Measurements from ENCODE around the gene AFM.

The AFM gene

DNA sequence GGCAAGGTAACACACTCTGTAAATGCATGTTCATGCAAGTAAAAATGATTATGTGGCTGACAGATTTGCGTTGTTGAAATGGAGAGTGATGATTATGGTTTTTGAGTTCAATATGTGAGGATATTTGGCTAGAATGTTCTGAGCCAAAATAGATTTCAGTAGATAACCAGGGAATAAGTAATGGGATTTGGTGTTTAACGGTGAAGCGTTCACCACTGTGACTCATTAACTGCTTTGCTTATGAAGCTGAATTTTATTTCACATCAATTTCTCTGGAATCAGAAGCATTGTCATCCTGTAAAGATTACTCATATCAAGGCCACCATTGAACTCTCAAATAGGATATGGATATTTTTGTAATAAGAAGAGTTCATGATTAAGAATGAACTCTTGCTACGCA lies 33.9 kb upstream of the AFM start:
- TF ChIP-seq POLR2AphosphoS5 (IDR thresholded peaks at IDR 0.05; ENCODE audit: low read depth, low read length) (no peak), POU2F2 (IDR thresholded peaks at IDR 0.05; ENCODE audit: low read depth, low read length) (no peak), POLR2A (IDR thresholded peaks at IDR 0.05; ENCODE audit: low read depth, low read length) (no peak), SPI1 (IDR thresholded peaks at IDR 0.05; ENCODE audit: low read depth, low read length) (no peak), PAX5 (IDR thresholded peaks at IDR 0.05; ENCODE audit: insufficient read depth, low read length, severe bottlenecking) (no peak), TAF1 (IDR thresholded peaks at IDR 0.05; ENCODE audit: low read depth, low read length) (no peak)
- FAIRE-seq (no peak), DNase-seq (ENCODE audit: insufficient read length, low spot score) (no peak)

DNA sequence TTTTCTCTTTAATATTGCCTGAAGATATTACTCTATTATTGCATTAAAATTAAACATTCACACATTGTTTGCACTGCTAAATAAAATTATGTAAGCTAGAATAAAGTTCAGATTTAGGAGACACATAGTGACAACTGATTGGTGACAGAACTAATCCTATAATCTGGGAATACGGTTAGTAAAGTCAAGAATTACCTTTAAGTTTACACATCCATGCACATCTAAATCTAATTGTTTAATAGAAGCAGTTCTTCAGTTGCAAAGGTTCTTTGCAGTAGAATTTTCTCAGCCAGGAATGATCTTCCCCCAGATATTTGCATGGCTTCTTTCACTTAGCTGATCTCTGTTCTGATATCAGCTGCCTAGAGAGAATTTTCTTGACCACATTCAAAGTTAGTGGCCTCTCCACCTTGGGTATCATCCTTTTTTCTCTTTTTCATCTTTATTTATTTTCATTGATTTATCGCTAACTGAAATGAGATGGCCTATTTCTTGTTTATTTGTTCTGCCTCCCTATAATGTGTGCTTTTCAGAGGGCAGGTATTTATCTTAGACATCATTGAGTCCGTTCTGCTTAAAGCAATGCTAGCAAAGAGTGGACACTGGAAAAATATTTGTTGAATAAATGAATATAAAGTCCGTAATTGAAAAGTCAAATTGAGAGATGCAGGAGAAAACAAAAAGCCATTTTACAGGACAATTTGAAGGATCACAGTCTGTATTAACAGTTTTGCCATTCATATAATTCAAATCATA lies 32.9 kb upstream of the AFM start:
- no peak for FAIRE-seq
- no peak for DNase-seq (ENCODE audit: insufficient read length, low spot score)
- no peak for TF ChIP-seq TAF1 (IDR thresholded peaks at IDR 0.05; ENCODE audit: low read depth, low read length)
- no peak for TF ChIP-seq POU2F2 (IDR thresholded peaks at IDR 0.05; ENCODE audit: low read depth, low read length)
- TF ChIP-seq SPI1 (IDR thresholded peaks at IDR 0.05; ENCODE audit: low read depth, low read length) = no peak
- no peak for TF ChIP-seq PAX5 (IDR thresholded peaks at IDR 0.05; ENCODE audit: insufficient read depth, low read length, severe bottlenecking)
- no peak for TF ChIP-seq POLR2AphosphoS5 (IDR thresholded peaks at IDR 0.05; ENCODE audit: low read depth, low read length)
- TF ChIP-seq POLR2A (IDR thresholded peaks at IDR 0.05; ENCODE audit: low read depth, low read length) = no peak

DNA sequence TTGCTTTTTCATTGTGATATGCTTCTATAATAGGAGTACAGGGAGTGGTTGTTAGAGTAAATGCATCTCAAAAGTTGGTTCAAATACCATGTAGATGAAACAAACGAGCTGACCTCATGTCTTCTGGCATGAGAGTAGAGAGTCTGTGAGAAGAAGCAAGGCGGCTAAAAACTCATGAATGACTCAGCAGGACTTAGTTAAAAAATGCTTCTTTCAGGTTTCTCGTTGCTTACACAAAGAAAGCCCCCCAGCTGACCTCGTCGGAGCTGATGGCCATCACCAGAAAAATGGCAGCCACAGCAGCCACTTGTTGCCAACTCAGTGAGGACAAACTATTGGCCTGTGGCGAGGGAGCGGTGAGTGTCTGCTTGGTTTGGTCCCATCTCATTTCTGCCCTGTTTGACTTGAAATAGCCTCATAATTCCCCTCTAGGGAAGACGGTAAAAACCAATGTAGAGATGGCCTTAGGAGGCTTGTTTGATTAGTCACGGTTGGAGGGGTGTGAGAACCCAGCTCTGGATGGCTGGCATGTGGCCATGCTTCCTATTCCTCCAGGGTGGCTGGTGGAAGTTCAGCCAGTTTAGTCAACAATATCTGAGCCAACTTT lies 31.0 kb upstream of the AFM start:
- no peak for FAIRE-seq
- DNase-seq (ENCODE audit: insufficient read length, low spot score) = no peak
- no peak for TF ChIP-seq PAX5 (IDR thresholded peaks at IDR 0.05; ENCODE audit: insufficient read depth, low read length, severe bottlenecking)
- no peak for TF ChIP-seq TAF1 (IDR thresholded peaks at IDR 0.05; ENCODE audit: low read depth, low read length)
- no peak for TF ChIP-seq SPI1 (IDR thresholded peaks at IDR 0.05; ENCODE audit: low read depth, low read length)
- TF ChIP-seq POLR2A (IDR thresholded peaks at IDR 0.05; ENCODE audit: low read depth, low read length) = no peak
- TF ChIP-seq POU2F2 (IDR thresholded peaks at IDR 0.05; ENCODE audit: low read depth, low read length) = no peak
- TF ChIP-seq POLR2AphosphoS5 (IDR thresholded peaks at IDR 0.05; ENCODE audit: low read depth, low read length) = no peak

- TF ChIP-seq POLR2A (IDR thresholded peaks at IDR 0.05; ENCODE audit: low read depth, low read length) (no peak), POLR2AphosphoS5 (IDR thresholded peaks at IDR 0.05; ENCODE audit: low read depth, low read length) (no peak), TAF1 (IDR thresholded peaks at IDR 0.05; ENCODE audit: low read depth, low read length) (no peak), POU2F2 (IDR thresholded peaks at IDR 0.05; ENCODE audit: low read depth, low read length) (no peak), SPI1 (IDR thresholded peaks at IDR 0.05; ENCODE audit: low read depth, low read length) (no peak), PAX5 (IDR thresholded peaks at IDR 0.05; ENCODE audit: insufficient read depth, low read length, severe bottlenecking) (no peak)
- DNase-seq (ENCODE audit: insufficient read length, low spot score) (no peak), FAIRE-seq (no peak)
Observed at GRCh38 chr4:73451404-73451803, 30.1 kb upstream of the AFM start.

- TF ChIP-seq POU2F2 (IDR thresholded peaks at IDR 0.05; ENCODE audit: low read depth, low read length) (no peak), SPI1 (IDR thresholded peaks at IDR 0.05; ENCODE audit: low read depth, low read length) (no peak), POLR2A (IDR thresholded peaks at IDR 0.05; ENCODE audit: low read depth, low read length) (no peak), POLR2AphosphoS5 (IDR thresholded peaks at IDR 0.05; ENCODE audit: low read depth, low read length) (no peak), PAX5 (IDR thresholded peaks at IDR 0.05; ENCODE audit: insufficient read depth, low read length, severe bottlenecking) (no peak), TAF1 (IDR thresholded peaks at IDR 0.05; ENCODE audit: low read depth, low read length) (no peak)
- no peak for FAIRE-seq
Observed at GRCh38 chr4:73451981-73452747, 29.4 kb upstream of the AFM start.

GRCh38 chr4:73452953-73453700 lies 28.4 kb upstream of the AFM start:
- TF ChIP-seq TAF1 (IDR thresholded peaks at IDR 0.05; ENCODE audit: low read depth, low read length) = no peak
- TF ChIP-seq PAX5 (IDR thresholded peaks at IDR 0.05; ENCODE audit: insufficient read depth, low read length, severe bottlenecking) = no peak
- no peak for TF ChIP-seq SPI1 (IDR thresholded peaks at IDR 0.05; ENCODE audit: low read depth, low read length)
- no peak for TF ChIP-seq POLR2AphosphoS5 (IDR thresholded peaks at IDR 0.05; ENCODE audit: low read depth, low read length)
- TF ChIP-seq POLR2A (IDR thresholded peaks at IDR 0.05; ENCODE audit: low read depth, low read length) = no peak
- TF ChIP-seq POU2F2 (IDR thresholded peaks at IDR 0.05; ENCODE audit: low read depth, low read length) = no peak
- FAIRE-seq (no peak), DNase-seq (ENCODE audit: insufficient read length, low spot score) (no peak)

More at GRCh38 chr4:73451981-73452747, 29.4 kb upstream of the AFM start:
- no peak for DNase-seq (ENCODE audit: insufficient read length, low spot score)

DNA sequence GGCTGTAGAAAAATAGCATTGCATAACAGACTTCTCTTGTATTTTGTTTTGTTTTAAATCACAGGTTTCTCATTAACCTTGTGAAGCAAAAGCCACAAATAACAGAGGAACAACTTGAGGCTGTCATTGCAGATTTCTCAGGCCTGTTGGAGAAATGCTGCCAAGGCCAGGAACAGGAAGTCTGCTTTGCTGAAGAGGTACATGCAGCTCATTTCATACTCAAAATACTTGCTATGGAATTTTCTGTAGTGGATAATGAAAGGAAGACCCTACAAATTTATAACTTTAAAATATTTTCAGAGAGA lies 27.9 kb upstream of the AFM start:
- TF ChIP-seq POLR2A (IDR thresholded peaks at IDR 0.05; ENCODE audit: low read depth, low read length) = no peak
- no peak for FAIRE-seq
- no peak for DNase-seq (ENCODE audit: insufficient read length, low spot score)

GRCh38 chr4:73454920-73455319 lies 26.6 kb upstream of the AFM start:
- DNase-seq (ENCODE audit: insufficient read length, low spot score) = no peak
- no peak for TF ChIP-seq POLR2A (IDR thresholded peaks at IDR 0.05; ENCODE audit: low read depth, low read length)
- no peak for TF ChIP-seq POU2F2 (IDR thresholded peaks at IDR 0.05; ENCODE audit: low read depth, low read length)
- TF ChIP-seq POLR2AphosphoS5 (IDR thresholded peaks at IDR 0.05; ENCODE audit: low read depth, low read length) = no peak
- TF ChIP-seq SPI1 (IDR thresholded peaks at IDR 0.05; ENCODE audit: low read depth, low read length) = no peak
- TF ChIP-seq TAF1 (IDR thresholded peaks at IDR 0.05; ENCODE audit: low read depth, low read length) = no peak
- no peak for TF ChIP-seq PAX5 (IDR thresholded peaks at IDR 0.05; ENCODE audit: insufficient read depth, low read length, severe bottlenecking)
- FAIRE-seq = no peak
